ENCODE measurements around the gene AXL. TPM values are rescaled to one million over a fixed set of nuclear protein-coding genes. Genes with fewer than 3 reads are reported as not detected.

Gene AXL
- total and polyA plus RNA-seq, 2 of the 8 experiments (the other 6 are each of a cell fraction or from before 2014, with no cell fraction given): 35.3 to 51.0 TPM

DNA sequence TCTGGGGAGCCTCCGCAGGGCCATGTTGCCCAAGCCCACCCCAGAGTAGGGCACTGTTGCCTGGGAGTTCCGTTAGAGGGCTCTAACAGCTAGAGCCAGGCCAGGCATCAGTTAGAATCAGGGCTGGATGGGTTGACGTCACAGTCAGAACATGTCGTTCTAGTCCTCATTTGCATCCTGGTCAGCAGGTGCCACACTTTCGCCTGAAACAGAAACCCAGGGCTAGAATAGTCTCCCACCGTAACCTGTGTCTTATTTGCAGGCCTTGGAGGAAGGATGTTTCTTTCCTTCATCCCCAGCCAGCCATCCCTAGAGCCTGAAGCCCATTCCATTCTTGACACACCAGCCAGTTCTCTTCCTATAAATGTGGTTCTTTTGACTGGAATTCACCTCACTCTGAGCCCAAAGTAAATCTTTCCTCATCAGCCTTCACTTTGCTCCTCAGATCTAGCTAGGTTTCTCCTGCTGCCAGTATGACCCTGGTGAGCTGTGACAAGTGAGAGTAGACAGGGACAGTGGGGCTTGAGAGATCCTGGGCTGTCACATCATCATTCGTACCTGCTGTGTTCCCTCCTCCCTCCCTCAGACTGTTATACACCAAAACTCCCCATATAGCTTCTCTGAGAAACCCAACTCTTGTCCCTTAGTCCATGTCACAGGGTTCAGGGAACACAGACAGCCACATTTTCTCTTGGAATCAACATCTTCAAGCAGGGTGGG is 78.8 kb downstream of the AXL start:
- Histone ChIP-seq H3K36me3 (ENCODE audit: control insufficient read depth in 2 of 4, insufficient read depth in 4 of 4, low read length in 3 of 4) (peaks cover 69 to 98% (median 95%) of the 10 kb centered on the region in 4 experiments), H3K79me2 (ENCODE audit: control insufficient read depth in 1 of 2, insufficient read depth in 2 of 2, low read length in 2 of 2) (no peaks in the 10 kb centered on the region), H4K8ac (ENCODE audit: extremely low read depth, insufficient read depth, low read length) (no peak overlapping the region), H2AK5ac (ENCODE audit: low read depth, low read length) (no peak overlapping the region), H3K79me1 (ENCODE audit: low read depth, low read length) (peaks cover 2% of the 10 kb centered on the region; the same call in 1 of the 2 replicates), H2BK20ac (ENCODE audit: low read length) (no peak overlapping the region), H3K18ac (ENCODE audit: extremely low read depth, low read length) (no peak overlapping the region), H4K91ac (replicated peaks; ENCODE audit: insufficient read length, low read length) (no peak overlapping the region), H3K27me3 (replicated peaks in 1 of 4; ENCODE audit: control insufficient read depth in 3 of 4, extremely low read depth in 1 of 4, insufficient read depth in 3 of 4, low read length in 3 of 4) (no peaks in the 10 kb centered on the region), H3K4ac (replicated peaks; ENCODE audit: insufficient read length, low read depth, low read length) (no peak overlapping the region), H4K20me1 (replicated peaks in 1 of 2; ENCODE audit: control insufficient read depth in 1 of 2, insufficient read depth in 2 of 2, low read length in 2 of 2) (peaks cover 15 to 23% of the 10 kb centered on the region in 2 experiments), H2BK15ac (ENCODE audit: low read length) (no peak overlapping the region), H3K14ac (ENCODE audit: insufficient read length) (no peak overlapping the region), H2BK120ac (replicated peaks; ENCODE audit: low read depth, low read length) (no peak overlapping the region), H3K23me2 (ENCODE audit: low read depth, low read length) (no peaks in the 10 kb centered on the region), H3K4me1 (replicated peaks in 1 of 4; ENCODE audit: control insufficient read depth in 3 of 4, insufficient read depth in 4 of 4, low read length in 3 of 4) (no peaks in the 10 kb centered on the region), H3K9me3 (ENCODE audit: insufficient read depth in 2 of 2, low read depth in 1 of 2, low read length in 1 of 2) (no peaks in the 10 kb centered on the region), H3K23ac (ENCODE audit: insufficient read length) (no peak overlapping the region), H2AFZ (ENCODE audit: low read length) (no peak overlapping the region), H3K4me3 (ENCODE audit: extremely low read depth in 1 of 4, insufficient read depth in 2 of 4, low read depth in 3 of 4, low read length in 4 of 4) (no peak overlapping the region), H3K27ac (ENCODE audit: low read depth, low read length) (no peak overlapping the region), H2BK12ac (ENCODE audit: low read depth, low read length) (no peak overlapping the region), H3K56ac (replicated peaks; ENCODE audit: insufficient read length, low read depth, low read length) (no peak overlapping the region), H3K9ac (replicated peaks in 1 of 4; ENCODE audit: extremely low read depth in 1 of 4, low read depth in 3 of 4, low read length in 3 of 4) (no peak overlapping the region; a peak in 1 of 7 replicates), H3K4me2 (ENCODE audit: insufficient read depth in 1 of 2, low read depth in 2 of 2, low read length in 2 of 2) (no peak overlapping the region), H2BK5ac (ENCODE audit: low read depth, low read length) (no peak overlapping the region), H4K5ac (ENCODE audit: insufficient read length, low read depth, low read length) (no peak overlapping the region)
- no peak for TF ChIP-seq HDAC2 (IDR thresholded peaks at IDR 0.05; ENCODE audit: borderline replicate concordance in 1 of 2, low read depth in 2 of 2, low read length in 2 of 2)
- no peak for TF ChIP-seq RBBP5 (IDR thresholded peaks at IDR 0.05; ENCODE audit: borderline replicate concordance, low read depth, low read length)
- DNase-seq (ENCODE audit: low read depth in 1 of 2, low spot score in 2 of 2) (no peak), FAIRE-seq (no peak)
- 90% methylated on average over 7 of the region's 7 CpGs; no CpG with 5 or more reads in 1 of the 2 experiments for WGBS, 2 experiments (ENCODE audit: extremely low coverage in 1 of 2, insufficient coverage in 1 of 2, insufficient read length in 1 of 2, insufficient replicate concordance in 2 of 2, low coverage in 1 of 2, low lambda C conversion rate in 2 of 2, missing lambda C conversion rate in 1 of 2)
- ChIA-PET POLR2A (ENCODE audit: partially characterized antibody) (interaction anchor here (22.6 to 38.6 kb wide), 2 partner anchors 6 to 17 kb away, joined by 579 read pairs; partner anchors contain the start of genes CCDC97 and HNRNPUL1), CTCF (ENCODE audit: partially characterized antibody) (interaction anchor here (1.1 to 7.8 kb wide), 6 partner anchors 8 to 35 kb away, joined by 3 to 63 read pairs (median 3); no protein-coding TSS in a partner anchor)

Measured in H1 (cell line).